Bone marrow (tissue), 2 donors: ENCODE data around the gene OR5K4.
"Not testable (repeated sequence)": the region's sequence is repeated elsewhere in the genome, so short reads cannot be mapped to it uniquely, and the experiment has no call there.

ENCODE experiments used
- DNase-seq, 2 donors: peaks; one replicate each; lab custom pipeline; 2025; lab: John Stamatoyannopoulos, UW

Gene OR5K4

GRCh38 chr3:98371186-98371585 is 17.5 kb downstream of the OR5K4 start:
- DNase-seq: no peak

- no peak for DNase-seq
Observed at GRCh38 chr3:98371853-98372252, 18.2 kb downstream of the OR5K4 start.

- DNase-seq: no peak
Observed at GRCh38 chr3:98372445-98372844, 18.8 kb downstream of the OR5K4 start.

GRCh38 chr3:98376631-98377030 is 23.0 kb downstream of the OR5K4 start:
- DNase-seq: no peak

GRCh38 chr3:98388147-98388546 is 34.5 kb downstream of the OR5K4 start:
- no peak for DNase-seq

- DNase-seq: no peak
Observed at GRCh38 chr3:98390366-98390765, 36.7 kb downstream of the OR5K4 start, which contains the start of gene OR5K3. TSS of gene OR5K3 (plus strand) at chr3:98390666. CDS start at chr3:98390666, 0 bp downstream.

GRCh38 chr3:98395101-98395500 is 41.4 kb downstream of the OR5K4 start:
- no peak for DNase-seq

DNA sequence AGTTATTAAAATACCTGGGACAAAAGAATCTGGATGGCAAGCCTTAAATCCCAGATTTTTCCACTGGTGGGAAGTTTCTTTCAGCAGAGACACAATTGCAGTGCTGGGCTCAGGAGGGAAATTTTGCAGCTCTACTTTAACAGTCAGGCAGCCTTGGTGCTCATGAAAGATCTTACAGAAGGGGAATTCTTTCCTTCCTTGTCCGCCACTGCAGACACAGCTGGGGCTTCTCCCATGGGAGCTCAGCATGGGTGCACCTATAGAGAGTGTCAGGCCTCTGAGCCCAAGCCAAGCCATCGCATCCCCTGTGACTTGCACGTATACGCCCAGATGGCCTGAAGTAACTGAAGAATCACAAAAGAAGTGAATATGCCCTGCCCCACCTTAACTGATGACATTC is 42.8 kb downstream of the OR5K4 start:
- DNase-seq: not testable (repeated sequence)

DNA sequence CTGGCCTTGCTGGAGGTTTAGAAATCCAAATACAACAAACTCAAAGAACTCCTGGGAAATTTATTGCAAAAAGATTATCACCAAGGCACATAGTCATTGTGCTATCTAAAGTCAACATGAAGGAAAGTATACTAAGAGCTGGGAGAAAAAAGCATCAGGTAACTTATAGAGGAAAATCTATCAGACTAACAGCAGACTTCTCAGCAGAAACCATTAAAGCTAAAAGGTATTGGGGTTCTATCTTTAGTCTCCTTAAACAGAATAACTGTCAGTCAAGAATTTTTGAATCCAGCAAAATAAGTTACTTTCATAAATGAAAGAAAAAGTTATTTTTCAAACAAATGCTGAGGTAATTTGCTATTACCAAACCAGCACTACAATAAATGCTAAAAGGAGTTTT is 44.9 kb downstream of the OR5K4 start:
- no peak for DNase-seq

DNA sequence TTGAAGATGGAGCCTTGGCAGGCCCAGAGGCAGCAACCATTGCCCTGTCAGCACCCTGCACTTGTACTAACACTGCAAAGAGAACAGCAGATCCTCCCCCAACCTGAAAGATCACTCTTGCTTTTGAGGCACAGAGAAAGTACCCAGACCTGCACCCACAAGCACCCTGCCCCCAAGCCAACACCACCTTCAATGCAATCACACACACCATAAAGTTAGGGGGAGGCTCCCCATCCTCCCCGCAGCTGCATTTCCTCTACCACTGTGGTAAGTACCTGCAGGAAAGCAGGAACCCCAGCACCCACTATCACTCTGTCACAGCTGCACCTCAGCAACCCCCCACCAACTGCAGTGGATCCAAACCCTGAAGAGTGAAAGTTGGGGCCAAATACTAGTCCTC is 48.9 kb downstream of the OR5K4 start:
- no peak for DNase-seq

GRCh38 chr3:98404010-98404409 is 50.4 kb downstream of the OR5K4 start:
- no peak for DNase-seq
